Tibial artery (tissue), 4 donors: ENCODE results near the gene FCAR.
"Not testable (repeated sequence)": the region's sequence is repeated elsewhere in the genome, so short reads cannot be mapped to it uniquely, and the experiment has no call there.

Experiments
- DNase-seq, 2 donors: peaks; one replicate each; pipeline ENCODE4 v3.0.0-alpha.2; 2019
- H3K27ac ChIP-seq, 2 donors: fragments of 200-600 bp; sonication (generic) in 1 of 2; 1 replicate in 1 of 2; 2 replicates in 1 of 2; pipeline ENCODE4 v1.5.1; 2018 to 2019; ENCODE audit warnings: mild to moderate bottlenecking in 1 of 2
- H3K27me3 ChIP-seq, 2 donors: fragments of 200-600 bp; sonication (generic) in 1 of 2; one replicate each; pipeline versions ENCODE4 v1.5.1 to v1.6.0; 2016 to 2019
- H3K36me3 ChIP-seq, 3 donors: fragments of 200-600 bp; sonication (generic) in 2 of 3; one replicate each; pipeline ENCODE4 v1.5.1; 2016 to 2019; ENCODE audit warnings: mild to moderate bottlenecking in 2 of 3
- H3K4me1 ChIP-seq, 4 donors: fragments of 200-600 bp; sonication (generic) in 2 of 4; 1 replicate in 3 of 4; 2 replicates in 1 of 4; pipeline ENCODE4 v1.5.1; 2016 to 2019
- H3K4me3 ChIP-seq, 2 donors: fragments of 200-600 bp; sonication (generic) in 1 of 2; 1 replicate in 1 of 2; 2 replicates in 1 of 2; pipeline ENCODE4 v1.5.1; 2018 to 2019; ENCODE audit warnings: mild to moderate bottlenecking in 2 of 2
- H3K9me3 ChIP-seq, 3 donors: fragments of 200-600 bp; sonication (generic) in 1 of 3; one replicate each; pipeline ENCODE4 v1.5.1; 2016 to 2019
- CTCF ChIP-seq, 2 experiments: fragments of 200-600 bp in 1 of 2; fragments of 450-650 bp in 1 of 2; IDR thresholded peaks; one replicate each; pipeline ENCODE4 v1.5.1; 2017 to 2019; ENCODE audit warnings: antibody characterized with exemption in 2 of 2, mild to moderate bottlenecking in 1 of 2, moderate library complexity in 1 of 2
- intact Hi-C: fragments of 100-400 bp; cut with DNase I; formaldehyde crosslinking; loops from one replicate; pipeline ENCODE4 v1.15.0; 2023; ENCODE audit warnings: low total_unique reads

The FCAR gene

DNA sequence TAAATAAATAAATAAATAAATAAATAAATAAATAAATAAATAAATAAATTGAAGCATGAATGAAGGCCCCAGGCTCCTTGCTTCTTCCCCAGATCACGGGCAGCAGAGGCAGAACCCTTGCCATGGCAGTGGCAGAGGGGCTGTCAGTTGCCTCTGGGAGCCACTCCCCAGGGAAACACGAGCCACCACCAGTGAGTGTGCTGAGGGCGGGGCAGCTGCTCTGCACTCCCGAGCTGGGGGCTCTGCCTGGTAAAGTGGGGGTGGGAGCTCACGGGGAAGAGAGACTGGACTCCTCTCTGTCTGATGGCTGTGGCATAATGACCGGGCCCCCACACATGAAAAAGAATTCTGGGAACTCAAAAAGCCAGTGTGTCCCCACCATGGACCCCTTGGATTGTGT lies 7.8 kb downstream of the FCAR start:
- Histone ChIP-seq H3K27me3 (no peaks in the 10 kb centered on the region), H3K9me3 (no peaks in the 10 kb centered on the region), H3K4me3 (no peak overlapping the region)

GRCh38 chr19:54882758-54883157 lies 8.7 kb downstream of the FCAR start:
- intact Hi-C loops, result no loop called here
- no peaks in the 10 kb centered on the region for H3K27me3 ChIP-seq
- H3K9me3 ChIP-seq, result no peaks in the 10 kb centered on the region
- H3K27ac ChIP-seq, result no peak overlapping the region
- H3K4me3 ChIP-seq, result no peak overlapping the region
- no peak for DNase-seq
- H3K4me1 ChIP-seq, result no peaks in the 10 kb centered on the region
- TF ChIP-seq CTCF (IDR thresholded peaks at IDR 0.05), result no peak
- no peaks in the 10 kb centered on the region for H3K36me3 ChIP-seq

More for the DNA sequence above, 7.8 kb downstream of the FCAR start:
- no peaks in the 10 kb centered on the region for H3K36me3 ChIP-seq
- intact Hi-C loops, result no loop called here
- H3K27ac ChIP-seq, result no peak overlapping the region
- no peaks in the 10 kb centered on the region for H3K4me1 ChIP-seq
- DNase-seq, result no peak
- no peak for TF ChIP-seq CTCF (IDR thresholded peaks at IDR 0.05)

DNA sequence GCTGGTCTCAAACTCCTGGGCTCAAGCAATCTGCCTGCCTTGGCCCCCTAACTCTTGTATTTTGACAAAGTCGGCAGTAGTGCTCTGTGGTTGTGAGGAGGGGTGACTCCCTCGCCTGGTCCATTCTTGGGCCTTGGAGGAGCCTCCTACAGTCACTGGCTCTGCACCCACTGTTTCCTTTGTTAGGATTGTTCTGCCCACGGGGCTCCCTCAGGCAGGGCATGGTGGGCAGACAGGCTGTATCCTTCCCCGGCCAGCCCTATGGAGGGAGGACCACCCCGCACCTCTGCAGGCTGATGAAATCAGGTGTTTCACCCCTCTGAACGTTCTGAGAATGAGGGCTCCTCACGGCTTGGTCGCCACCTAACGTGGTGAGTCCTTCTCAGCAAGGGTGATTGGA lies 9.2 kb downstream of the FCAR start:
- H3K9me3 ChIP-seq, result no peaks in the 10 kb centered on the region
- intact Hi-C loops, result no loop called here
- TF ChIP-seq CTCF (IDR thresholded peaks at IDR 0.05), result no peak
- no peak overlapping the region for H3K27ac ChIP-seq
- no peaks in the 10 kb centered on the region for H3K27me3 ChIP-seq
- H3K4me3 ChIP-seq, result no peak overlapping the region
- no peaks in the 10 kb centered on the region for H3K36me3 ChIP-seq
- DNase-seq, result no peak
- no peaks in the 10 kb centered on the region for H3K4me1 ChIP-seq

GRCh38 chr19:54888239-54888638 lies 14.2 kb downstream of the FCAR start:
- no peak for TF ChIP-seq CTCF (IDR thresholded peaks at IDR 0.05)
- no peak for DNase-seq
- Histone ChIP-seq H3K36me3 (no peaks in the 10 kb centered on the region), H3K4me1 (no peaks in the 10 kb centered on the region), H3K9me3 (no peaks in the 10 kb centered on the region), H3K27me3 (no peaks in the 10 kb centered on the region), H3K4me3 (no peak overlapping the region), H3K27ac (no peak overlapping the region)
- intact Hi-C loops, result no loop called here

DNA sequence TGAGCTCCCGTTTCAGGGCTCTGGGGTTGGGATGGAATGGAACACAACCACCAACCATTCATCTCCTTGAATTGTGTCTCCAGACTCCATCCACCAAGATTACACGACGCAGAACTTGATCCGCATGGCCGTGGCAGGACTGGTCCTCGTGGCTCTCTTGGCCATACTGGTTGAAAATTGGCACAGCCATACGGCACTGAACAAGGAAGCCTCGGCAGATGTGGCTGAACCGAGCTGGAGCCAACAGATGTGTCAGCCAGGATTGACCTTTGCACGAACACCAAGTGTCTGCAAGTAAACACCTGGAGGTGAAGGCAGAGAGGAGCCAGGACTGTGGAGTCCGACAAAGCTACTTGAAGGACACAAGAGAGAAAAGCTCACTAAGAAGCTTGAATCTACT lies 15.5 kb downstream of the FCAR start:
- intact Hi-C loops, result no loop called here
- Histone ChIP-seq H3K27ac (no peak overlapping the region), H3K27me3 (no peaks in the 10 kb centered on the region), H3K4me3 (no peak overlapping the region), H3K4me1 (no peaks in the 10 kb centered on the region), H3K9me3 (no peaks in the 10 kb centered on the region), H3K36me3 (no peaks in the 10 kb centered on the region)
- TF ChIP-seq CTCF (IDR thresholded peaks at IDR 0.05), result no peak
- DNase-seq, result no peak

GRCh38 chr19:54893406-54893805 lies 19.4 kb downstream of the FCAR start:
- intact Hi-C loops, result no loop called here
- TF ChIP-seq CTCF (IDR thresholded peaks at IDR 0.05), result no peak
- no peak for DNase-seq

GRCh38 chr19:54894106-54894505 lies 20.1 kb downstream of the FCAR start:
- H3K9me3 ChIP-seq, intact Hi-C loops, H3K27me3 ChIP-seq, DNase-seq, H3K36me3 ChIP-seq, H3K4me1 ChIP-seq, H3K4me3 ChIP-seq, H3K27ac ChIP-seq: not testable (repeated sequence)

More at GRCh38 chr19:54893406-54893805, 19.4 kb downstream of the FCAR start:
- Histone ChIP-seq H3K36me3 (no peaks in the 10 kb centered on the region), H3K27ac (no peak overlapping the region), H3K4me3 (no peak overlapping the region), H3K27me3 (no peaks in the 10 kb centered on the region), H3K4me1 (no peaks in the 10 kb centered on the region), H3K9me3 (no peaks in the 10 kb centered on the region)
